H9 (cell line): ENCODE data around the gene ARL4C. TPM values are rescaled to one million over a fixed set of nuclear protein-coding genes. Genes with fewer than 3 reads are reported as not detected.

Experiments used
- DNase-seq: peaks from one replicate; pipeline ENCODE4 v3.0.0-alpha.2; 2017
- H2AFZ ChIP-seq: one replicate; pipeline ENCODE4 v1.6.1; 2013; ENCODE audit warnings: mild to moderate bottlenecking, low read length, control low read depth, moderate library complexity
- H2AK5ac ChIP-seq: 2 replicates; pipeline ENCODE4 v1.6.1; 2013; ENCODE audit warnings: low read length, control low read depth, mixed read lengths; ENCODE audit not compliant: insufficient read length
- H2BK120ac ChIP-seq: one replicate; pipeline ENCODE4 v1.6.1; 2013; ENCODE audit warnings: low read depth, mild to moderate bottlenecking, low read length, control low read depth, inconsistent platforms; ENCODE audit not compliant: poor library complexity, severe bottlenecking
- H2BK12ac ChIP-seq: 2 replicates; pipeline ENCODE4 v1.6.1; 2013; ENCODE audit warnings: low read length, control low read depth, mixed read lengths, low read depth; ENCODE audit not compliant: insufficient read length
- H2BK15ac ChIP-seq: 2 replicates; pipeline ENCODE4 v1.6.1; 2013; ENCODE audit warnings: low read depth, low read length, control low read depth
- H2BK20ac ChIP-seq: one replicate; pipeline ENCODE4 v1.6.1; 2013; ENCODE audit warnings: low read depth, mild to moderate bottlenecking, low read length, control low read depth, inconsistent platforms; ENCODE audit not compliant: poor library complexity, severe bottlenecking
- H2BK5ac ChIP-seq: 2 replicates; pipeline ENCODE4 v1.6.1; 2013; ENCODE audit warnings: low read length, control low read depth, mixed read lengths; ENCODE audit not compliant: insufficient read length
- H3K14ac ChIP-seq: 2 replicates; pipeline ENCODE4 v1.6.1; 2013; ENCODE audit warnings: low read length, control low read depth; ENCODE audit not compliant: insufficient read depth
- H3K18ac ChIP-seq: 2 replicates; pipeline ENCODE4 v1.6.1; 2013; ENCODE audit warnings: low read depth, mild to moderate bottlenecking, mixed read lengths, low read length, control low read depth; ENCODE audit not compliant: insufficient read length
- H3K23ac ChIP-seq: 2 replicates; pipeline ENCODE4 v1.6.1; 2013; ENCODE audit warnings: low read length, control low read depth, mixed read lengths, low read depth; ENCODE audit not compliant: insufficient read length
- H3K23me2 ChIP-seq: 2 replicates; pipeline ENCODE4 v1.6.1; 2013; ENCODE audit warnings: low read depth, mild to moderate bottlenecking, mixed read lengths, low read length, control low read depth; ENCODE audit not compliant: insufficient read length, poor library complexity, severe bottlenecking
- H3K27ac ChIP-seq: 2 replicates; pipeline ENCODE4 v1.5.1; 2013; ENCODE audit warnings: low read length, control low read depth, mixed read lengths, low read depth; ENCODE audit not compliant: insufficient read length
- H3K27me3 ChIP-seq: 2 replicates; pipeline ENCODE4 v1.6.1; 2013; ENCODE audit warnings: low read length, control low read depth, inconsistent platforms; ENCODE audit not compliant: insufficient read depth
- H3K4ac ChIP-seq: 2 replicates; pipeline ENCODE4 v1.6.1; 2013; ENCODE audit warnings: low read depth, mild to moderate bottlenecking, control low read depth, inconsistent platforms, low read length, moderate library complexity
- H3K4me1 ChIP-seq: 2 replicates; pipeline ENCODE4 v1.6.1; 2013; ENCODE audit warnings: low read length, control low read depth, inconsistent platforms; ENCODE audit not compliant: insufficient read depth
- H3K4me2 ChIP-seq: 2 replicates; pipeline ENCODE4 v1.6.1; 2013; ENCODE audit warnings: low read length, control low read depth, mixed read lengths; ENCODE audit not compliant: insufficient read length, insufficient read depth
- H3K56ac ChIP-seq: 2 replicates; pipeline ENCODE4 v1.6.1; 2013; ENCODE audit warnings: low read depth, mild to moderate bottlenecking, mixed read lengths, low read length, control low read depth; ENCODE audit not compliant: insufficient read length
- H3K79me1 ChIP-seq: 2 replicates; pipeline ENCODE4 v1.6.1; 2013; ENCODE audit warnings: low read depth, mild to moderate bottlenecking, moderate library complexity, low read length, control low read depth, inconsistent platforms; ENCODE audit not compliant: insufficient read depth, poor library complexity, severe bottlenecking
- H3K79me2 ChIP-seq: 2 replicates; pipeline ENCODE4 v1.6.1; 2013; ENCODE audit warnings: low read length, control low read depth, inconsistent platforms; ENCODE audit not compliant: insufficient read depth
- H3K9ac ChIP-seq: 2 replicates; pipeline ENCODE4 v1.6.1; 2013; ENCODE audit warnings: low read length, control low read depth, mixed read lengths; ENCODE audit not compliant: insufficient read length; ENCODE audit errors: extremely low read depth
- H3K9me3 ChIP-seq: one replicate; pipeline ENCODE4 v1.6.1; 2013; ENCODE audit warnings: low read depth, low read length, inconsistent platforms; ENCODE audit not compliant: control insufficient read depth
- H3T11ph ChIP-seq: one replicate; pipeline ENCODE4 v1.6.1; 2013; ENCODE audit warnings: mild to moderate bottlenecking, low read length, control low read depth, inconsistent platforms
- H4K20me1 ChIP-seq: one replicate; pipeline ENCODE4 v1.6.1; 2013; ENCODE audit not compliant: control insufficient read depth, insufficient read length, insufficient read depth
- H4K5ac ChIP-seq: 2 replicates; pipeline ENCODE4 v1.6.1; 2013; ENCODE audit warnings: low read depth, mild to moderate bottlenecking, mixed read lengths, low read length, control low read depth; ENCODE audit not compliant: insufficient read length
- H4K8ac ChIP-seq: replicated peaks from 2 replicates; pipeline ENCODE4 v1.6.1; 2013; ENCODE audit warnings: low read length, control low read depth, mixed read lengths, low read depth; ENCODE audit not compliant: insufficient read length
- H4K91ac ChIP-seq: 2 replicates; pipeline ENCODE4 v1.6.1; 2013; ENCODE audit warnings: low read depth, mild to moderate bottlenecking, moderate library complexity, mixed read lengths, low read length, control low read depth; ENCODE audit not compliant: insufficient read length
- H3K27ac Mint-ChIP-seq, 3 experiments: 2 replicates in 2 of 3; 3 replicates in 1 of 3; pipeline ENCODE4 v1.8.0; 2020 to 2021; ENCODE audit warnings: mixed read lengths in 3 of 3, mild to moderate bottlenecking in 1 of 3, moderate library complexity in 1 of 3
- H3K27me3 Mint-ChIP-seq: 2 replicates; pipeline ENCODE4 v1.8.0; 2021; ENCODE audit warnings: low read depth, mild to moderate bottlenecking, moderate library complexity, mixed read lengths
- H3K36me3 Mint-ChIP-seq, 3 experiments: 2 replicates in 2 of 3; 3 replicates in 1 of 3; pipeline ENCODE4 v1.8.0; 2020 to 2021; ENCODE audit warnings: low read depth in 3 of 3, mixed read lengths in 3 of 3; ENCODE audit not compliant: insufficient read depth in 1 of 3
- H3K4me1 Mint-ChIP-seq, 2 experiments: 2 replicates each; pipeline ENCODE4 v1.8.0; 2020; ENCODE audit warnings: mixed read lengths in 2 of 2
- H3K4me3 Mint-ChIP-seq, 2 experiments: 2 replicates in 1 of 2; 3 replicates in 1 of 2; pipeline ENCODE4 v1.8.0; 2020 to 2021; ENCODE audit warnings: mild to moderate bottlenecking in 2 of 2, mixed read lengths in 2 of 2, moderate library complexity in 1 of 2
- H3K9me3 Mint-ChIP-seq, 2 experiments: 2 replicates in 1 of 2; 3 replicates in 1 of 2; pipeline ENCODE4 v1.8.0; 2020; ENCODE audit warnings: mild to moderate bottlenecking in 2 of 2, mixed read lengths in 2 of 2, moderate library complexity in 1 of 2
- CTCF ChIP-seq: fragments of 200-600 bp; sonication (generic); conservative IDR thresholded peaks from 3 replicates; pipeline ENCODE4 v1.8.0; 2021; ENCODE audit warnings: antibody characterized with exemption, mild to moderate bottlenecking
- WGBS: extraction: QIAGEN DNeasy Blood & Tissue Kit; methylation state at CpG from one replicate; pipeline ENCODE4 v1.1.7; 2013; ENCODE audit warnings: missing lambda C conversion rate, low lambda C conversion rate, mixed read lengths; ENCODE audit not compliant: insufficient read length; ENCODE audit errors: extremely low coverage; 5-methylcytosine and 5-hydroxymethylcytosine counted together
- long read RNA-seq: library from polyadenylated mRNA; unstranded; transcript quantifications from one replicate; pipeline ENCODE4 v2.0.0, GENCODE V29; 2020
- total RNA-seq: library from RNA; stranded (reverse); gene quantifications from 2 replicates; pipeline ENCODE4 v1.2.1, GENCODE V29; 2021

Gene ARL4C
- 11.2 and 12.0 TPM in 2 replicates for total RNA-seq
- long read RNA-seq, full-length matches to known transcripts = 22 of 22 reads
- long read RNA-seq, partial matches to known transcripts = 0 of 22 reads
- long read RNA-seq, other reads (novel, unspliced or antisense) = 0 of 22 reads

GRCh38 chr2:234496835-234497593 is at the start of gene ARL4C:
TSS of gene ARL4C (minus strand) at chr2:234497081. CDS start at chr2:234496586, 495 bp downstream.
- Histone ChIP-seq H3K79me2 (no peaks in the 10 kb centered on the region), H4K5ac (no peak within 1 kb of the TSS), H3K23ac (no peak within 1 kb of the TSS), H3K4me1 (no peaks in the 10 kb centered on the region; the same call in 1 of the 2 replicates), H3K4me2 (peak within 1 kb of the TSS; percentile 82), H3K9ac (peak within 1 kb of the TSS; percentile 31), H3K27ac (no peak within 1 kb of the TSS), H2BK15ac (no peak within 1 kb of the TSS), H3K9me3 (no peaks in the 10 kb centered on the region), H2AK5ac (no peak within 1 kb of the TSS), H3K56ac (no peak within 1 kb of the TSS), H3K14ac (peak within 1 kb of the TSS; percentile 86), H4K8ac (no peak within 1 kb of the TSS), H2BK120ac (no peak within 1 kb of the TSS), H3K79me1 (no peaks in the 10 kb centered on the region), H3K27me3 (peaks cover 4% of the 10 kb centered on the region; the same call in 1 of the 2 replicates), H3K18ac (peak within 1 kb of the TSS; percentile 83), H2AFZ (no peak within 1 kb of the TSS), H3K4ac (no peak within 1 kb of the TSS), H3T11ph (no peak within 1 kb of the TSS), H2BK20ac (no peak within 1 kb of the TSS), H2BK12ac (no peak within 1 kb of the TSS), H2BK5ac (no peak within 1 kb of the TSS), H4K91ac (no peak within 1 kb of the TSS), H4K20me1 (peaks cover 2% of the 10 kb centered on the region), H3K23me2 (peaks cover 19% of the 10 kb centered on the region)
- DNase-seq = peak; percentile 81
- H3K9me3 Mint-ChIP-seq = no peaks in the 10 kb centered on the region; a peak in 1 of 5 replicates
- no CpG with 5 or more reads among the region's 100 CpGs for WGBS
- H3K4me3 Mint-ChIP-seq = peak within 1 kb of the TSS; percentile 72 to 93
- H3K36me3 Mint-ChIP-seq = no peaks in the 10 kb centered on the region; a peak in 2 of 7 replicates
- H3K27ac Mint-ChIP-seq = peak within 1 kb of the TSS; percentile 57 to 76 (median 65); a peak in 5 of 7 replicates
- peaks cover 34 to 36% of the 10 kb centered on the region in 2 experiments for H3K4me1 Mint-ChIP-seq
- no peak; the same call in 2 of the 3 replicates for TF ChIP-seq CTCF
- peaks cover 30% of the 10 kb centered on the region for H3K27me3 Mint-ChIP-seq
